Measurements from ENCODE around the gene MRPL44.
"Not testable (repeated sequence)": the region's sequence is repeated elsewhere in the genome, so short reads cannot be mapped to it uniquely, and the experiment has no call there.

The MRPL44 gene

GRCh38 chr2:223971731-223972130, 14.5 kb downstream of the MRPL44 start:
- DNase-seq (ENCODE audit: low read depth): no peak

- no peak for DNase-seq (ENCODE audit: low read depth)
These were observed 15.4 kb downstream of the MRPL44 start for GRCh38 chr2:223972656-223973102.

- no peak for DNase-seq (ENCODE audit: low read depth)
These were observed 16.3 kb downstream of the MRPL44 start for GRCh38 chr2:223973606-223974005.

GRCh38 chr2:223976635-223977226, 19.5 kb downstream of the MRPL44 start:
- DNase-seq (ENCODE audit: low read depth): peak; percentile 63

GRCh38 chr2:223978451-223978850, 21.2 kb downstream of the MRPL44 start:
- no peak for DNase-seq (ENCODE audit: low read depth)

GRCh38 chr2:223979730-223980396, 22.6 kb downstream of the MRPL44 start:
- DNase-seq (ENCODE audit: low read depth): no peak

- no peak for DNase-seq (ENCODE audit: low read depth)
These were observed 23.1 kb downstream of the MRPL44 start for GRCh38 chr2:223980397-223980735.

- no peak for DNase-seq (ENCODE audit: low read depth)
These were observed 23.5 kb downstream of the MRPL44 start for GRCh38 chr2:223980803-223981202.

GRCh38 chr2:223981241-223981640, 24.0 kb downstream of the MRPL44 start:
- no peak for DNase-seq (ENCODE audit: low read depth)

- no peak for DNase-seq (ENCODE audit: low read depth)
These were observed 32.1 kb downstream of the MRPL44 start for GRCh38 chr2:223989206-223989855.

GRCh38 chr2:223989856-223990232, 32.6 kb downstream of the MRPL44 start:
- DNase-seq (ENCODE audit: low read depth): no peak

GRCh38 chr2:223991611-223992010, 34.3 kb downstream of the MRPL44 start:
- DNase-seq (ENCODE audit: low read depth): no peak

GRCh38 chr2:223993634-223994232, 36.5 kb downstream of the MRPL44 start:
- DNase-seq (ENCODE audit: low read depth): peak; percentile 82

GRCh38 chr2:223994562-223995162, 37.4 kb downstream of the MRPL44 start:
- DNase-seq (ENCODE audit: low read depth): no peak

- peak; percentile 62 for DNase-seq (ENCODE audit: low read depth)
These were observed 38.3 kb downstream of the MRPL44 start for GRCh38 chr2:223995569-223995968.

GRCh38 chr2:223996391-223996790, 39.1 kb downstream of the MRPL44 start:
- no peak for DNase-seq (ENCODE audit: low read depth)

GRCh38 chr2:223997938-223998337, 40.7 kb downstream of the MRPL44 start:
- peak; percentile 25 for DNase-seq (ENCODE audit: low read depth)

- no peak for DNase-seq (ENCODE audit: low read depth)
These were observed 41.7 kb downstream of the MRPL44 start for GRCh38 chr2:223998948-223999347.

- DNase-seq (ENCODE audit: low read depth): no peak
These were observed 42.6 kb downstream of the MRPL44 start for GRCh38 chr2:223999862-224000261.

GRCh38 chr2:224000662-224001061, 43.4 kb downstream of the MRPL44 start:
- DNase-seq (ENCODE audit: low read depth): not testable (repeated sequence)

GRCh38 chr2:224004105-224004695, 46.9 kb downstream of the MRPL44 start:
- DNase-seq (ENCODE audit: low read depth): no peak

- no peak for DNase-seq (ENCODE audit: low read depth)
These were observed 51.5 kb downstream of the MRPL44 start for GRCh38 chr2:224008702-224009261.
